Measurements from ENCODE around the gene DGCR8.

Gene DGCR8

GRCh38 chr22:20089226-20089976 is 9.4 kb downstream of the DGCR8 start:
- Histone ChIP-seq H3K27me3 (replicated peaks; ENCODE audit: control insufficient read depth, insufficient read depth, low read length) (no peaks in the 10 kb centered on the region), H3K36me3 (ENCODE audit: control insufficient read depth, insufficient read depth, low read length) (peaks cover 51% of the 10 kb centered on the region), H3K4me3 (replicated peaks; ENCODE audit: low read depth, low read length) (no peak overlapping the region)
- no peak for TF ChIP-seq CTCF (IDR thresholded peaks at IDR 0.05; ENCODE audit: insufficient read depth, low read length, poor library complexity, severe bottlenecking)
- DNase-seq (ENCODE audit: extremely low read depth, insufficient read length) = no peak

- Histone ChIP-seq H3K36me3 (ENCODE audit: control insufficient read depth, insufficient read depth, low read length) (peaks cover 54% of the 10 kb centered on the region), H3K4me3 (replicated peaks; ENCODE audit: low read depth, low read length) (no peak overlapping the region), H3K27me3 (replicated peaks; ENCODE audit: control insufficient read depth, insufficient read depth, low read length) (no peaks in the 10 kb centered on the region)
- no peak for TF ChIP-seq CTCF (IDR thresholded peaks at IDR 0.05; ENCODE audit: insufficient read depth, low read length, poor library complexity, severe bottlenecking)
- DNase-seq (ENCODE audit: extremely low read depth, insufficient read length) = no peak
Observed at GRCh38 chr22:20089977-20090729, 10.1 kb downstream of the DGCR8 start.

GRCh38 chr22:20090730-20091240 is 10.7 kb downstream of the DGCR8 start:
- H3K36me3 ChIP-seq (ENCODE audit: control insufficient read depth, insufficient read depth, low read length) = peaks cover 54% of the 10 kb centered on the region
- no peak for TF ChIP-seq CTCF (IDR thresholded peaks at IDR 0.05; ENCODE audit: insufficient read depth, low read length, poor library complexity, severe bottlenecking)
- H3K4me3 ChIP-seq (replicated peaks; ENCODE audit: low read depth, low read length) = no peak overlapping the region
- no peak for DNase-seq (ENCODE audit: extremely low read depth, insufficient read length)
- no peaks in the 10 kb centered on the region for H3K27me3 ChIP-seq (replicated peaks; ENCODE audit: control insufficient read depth, insufficient read depth, low read length)

- no peak overlapping the region for H3K4me3 ChIP-seq (replicated peaks; ENCODE audit: low read depth, low read length)
- TF ChIP-seq CTCF (IDR thresholded peaks at IDR 0.05; ENCODE audit: insufficient read depth, low read length, poor library complexity, severe bottlenecking) = no peak
- DNase-seq (ENCODE audit: extremely low read depth, insufficient read length) = no peak
- no peaks in the 10 kb centered on the region for H3K27me3 ChIP-seq (replicated peaks; ENCODE audit: control insufficient read depth, insufficient read depth, low read length)
- peaks cover 49% of the 10 kb centered on the region for H3K36me3 ChIP-seq (ENCODE audit: control insufficient read depth, insufficient read depth, low read length)
Observed at GRCh38 chr22:20091690-20092476, 11.8 kb downstream of the DGCR8 start.

- TF ChIP-seq CTCF (IDR thresholded peaks at IDR 0.05; ENCODE audit: insufficient read depth, low read length, poor library complexity, severe bottlenecking) = no peak
- Histone ChIP-seq H3K36me3 (ENCODE audit: control insufficient read depth, insufficient read depth, low read length) (peaks cover 44% of the 10 kb centered on the region), H3K27me3 (replicated peaks; ENCODE audit: control insufficient read depth, insufficient read depth, low read length) (no peaks in the 10 kb centered on the region), H3K4me3 (replicated peaks; ENCODE audit: low read depth, low read length) (no peak overlapping the region)
- DNase-seq (ENCODE audit: extremely low read depth, insufficient read length) = no peak
Observed at GRCh38 chr22:20092477-20092854, 12.4 kb downstream of the DGCR8 start.
